GM11168 (cell line): Measurements from ENCODE around the gene RIMKLB.

ENCODE experiments used
- in situ Hi-C: fragments of 300-500 bp; cut with MboI; formaldehyde crosslinking; loops from one replicate; pipeline ENCODE4 v1.12.0; 2022; ENCODE audit warnings: low sequenced_read_pairs; ENCODE audit not compliant: unreplicated experiment

The RIMKLB gene

GRCh38 chr12:8697476-8698131 lies at the start of gene RIMKLB:
Gene RIMKLB (plus strand): TSS chr12:8697991. CDS start chr12:8713867, 15,876 bp downstream.
- in situ Hi-C loops: loop anchor here (25.0 kb wide), 1 partner anchor 165 kb away; no protein-coding TSS in a partner anchor

GRCh38 chr12:8648576-8649205 lies 49.1 kb upstream of the RIMKLB start:
- in situ Hi-C loops: no loop called here

- in situ Hi-C loops: no loop called here
Measured at GRCh38 chr12:8655421-8655820, 42.4 kb upstream of the RIMKLB start.

- in situ Hi-C loops: no loop called here
Measured at GRCh38 chr12:8658346-8658745, 39.4 kb upstream of the RIMKLB start.

GRCh38 chr12:8661016-8661415 lies 36.8 kb upstream of the RIMKLB start:
- in situ Hi-C loops: no loop called here

GRCh38 chr12:8661751-8662150 lies 36.0 kb upstream of the RIMKLB start:
- in situ Hi-C loops: no loop called here

GRCh38 chr12:8662593-8662992 lies 35.2 kb upstream of the RIMKLB start, which contains the start of gene MFAP5:
Gene MFAP5 (minus strand): TSS chr12:8662826. CDS start chr12:8662104, 722 bp downstream.
- in situ Hi-C loops: no loop called here

GRCh38 chr12:8664228-8664913 lies 33.4 kb upstream of the RIMKLB start:
- in situ Hi-C loops: no loop called here

GRCh38 chr12:8665759-8666158 lies 32.0 kb upstream of the RIMKLB start:
- in situ Hi-C loops: no loop called here

- in situ Hi-C loops: no loop called here
Measured at GRCh38 chr12:8667270-8667669, 30.5 kb upstream of the RIMKLB start.

GRCh38 chr12:8668441-8668840 lies 29.4 kb upstream of the RIMKLB start:
- in situ Hi-C loops: no loop called here

GRCh38 chr12:8672381-8672780 lies 25.4 kb upstream of the RIMKLB start:
- in situ Hi-C loops: loop anchor here (10.0 kb wide), 1 partner anchor 372 kb away; no protein-coding TSS in a partner anchor

GRCh38 chr12:8675591-8676036 lies 22.2 kb upstream of the RIMKLB start:
- in situ Hi-C loops: loop anchor here (10.0 to 25.0 kb wide), 2 partner anchors 187 to 369 kb away; no protein-coding TSS in a partner anchor

GRCh38 chr12:8676651-8677050 lies 21.1 kb upstream of the RIMKLB start:
- in situ Hi-C loops: loop anchor here (10.0 to 25.0 kb wide), 2 partner anchors 186 to 368 kb away; no protein-coding TSS in a partner anchor

GRCh38 chr12:8677362-8677761 lies 20.4 kb upstream of the RIMKLB start:
- in situ Hi-C loops: loop anchor here (10.0 to 25.0 kb wide), 2 partner anchors 185 to 367 kb away; no protein-coding TSS in a partner anchor

- in situ Hi-C loops: loop anchor here (10.0 to 25.0 kb wide), 2 partner anchors 184 to 366 kb away; no protein-coding TSS in a partner anchor
Measured at GRCh38 chr12:8678661-8679111, 19.1 kb upstream of the RIMKLB start.

GRCh38 chr12:8680533-8680932 lies 17.3 kb upstream of the RIMKLB start:
- in situ Hi-C loops: loop anchor here (25.0 kb wide), 1 partner anchor 182 kb away; no protein-coding TSS in a partner anchor

GRCh38 chr12:8681129-8681884 lies 16.5 kb upstream of the RIMKLB start:
- in situ Hi-C loops: loop anchor here (25.0 kb wide), 1 partner anchor 181 kb away; no protein-coding TSS in a partner anchor

GRCh38 chr12:8685051-8685450 lies 12.7 kb upstream of the RIMKLB start:
- in situ Hi-C loops: loop anchor here (25.0 kb wide), 1 partner anchor 177 kb away; no protein-coding TSS in a partner anchor
